Measurements from ENCODE around the gene TRIM8. TPM values are rescaled to one million over a fixed set of nuclear protein-coding genes. Genes with fewer than 3 reads are reported as not detected.

TRIM8 gene
- total RNA-seq, 1 donor from 2014 or later: 81.6 TPM

- Mint-ChIP-seq H3K27me3 (no peaks in the 10 kb centered on the region), H3K9me3 (no peaks in the 10 kb centered on the region), H3K27ac (peak overlapping the region; percentile 96), H3K36me3 (no peaks in the 10 kb centered on the region), H3K4me3 (peak overlapping the region; percentile 96), H3K4me1 (ENCODE audit: unreplicated experiment) (peaks cover 24% of the 10 kb centered on the region)
- TF ChIP-seq, protein P1, sequence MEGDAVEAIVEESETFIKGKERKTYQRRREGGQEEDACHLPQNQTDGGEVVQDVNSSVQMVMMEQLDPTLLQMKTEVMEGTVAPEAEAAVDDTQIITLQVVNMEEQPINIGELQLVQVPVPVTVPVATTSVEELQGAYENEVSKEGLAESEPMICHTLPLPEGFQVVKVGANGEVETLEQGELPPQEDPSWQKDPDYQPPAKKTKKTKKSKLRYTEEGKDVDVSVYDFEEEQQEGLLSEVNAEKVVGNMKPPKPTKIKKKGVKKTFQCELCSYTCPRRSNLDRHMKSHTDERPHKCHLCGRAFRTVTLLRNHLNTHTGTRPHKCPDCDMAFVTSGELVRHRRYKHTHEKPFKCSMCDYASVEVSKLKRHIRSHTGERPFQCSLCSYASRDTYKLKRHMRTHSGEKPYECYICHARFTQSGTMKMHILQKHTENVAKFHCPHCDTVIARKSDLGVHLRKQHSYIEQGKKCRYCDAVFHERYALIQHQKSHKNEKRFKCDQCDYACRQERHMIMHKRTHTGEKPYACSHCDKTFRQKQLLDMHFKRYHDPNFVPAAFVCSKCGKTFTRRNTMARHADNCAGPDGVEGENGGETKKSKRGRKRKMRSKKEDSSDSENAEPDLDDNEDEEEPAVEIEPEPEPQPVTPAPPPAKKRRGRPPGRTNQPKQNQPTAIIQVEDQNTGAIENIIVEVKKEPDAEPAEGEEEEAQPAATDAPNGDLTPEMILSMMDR (conservative IDR thresholded peaks at IDR 0.05): no peak
- DNase-seq (ENCODE audit: extremely low spot score, unreplicated experiment): no peak
Observed at GRCh38 chr10:102642736-102643335, 1.4 kb upstream of the TRIM8 start.

GRCh38 chr10:102643336-102644065, 778 bp upstream of the TRIM8 start:
- H3K4me3 Mint-ChIP-seq: peak overlapping the region; percentile 96
- DNase-seq (ENCODE audit: extremely low spot score, unreplicated experiment): no peak
- peaks cover 24% of the 10 kb centered on the region for H3K4me1 Mint-ChIP-seq (ENCODE audit: unreplicated experiment)
- H3K36me3 Mint-ChIP-seq: no peaks in the 10 kb centered on the region
- peak overlapping the region; percentile 96 for H3K27ac Mint-ChIP-seq
- H3K9me3 Mint-ChIP-seq: no peaks in the 10 kb centered on the region
- TF ChIP-seq, protein P1 (conservative IDR thresholded peaks at IDR 0.05): no peak
- H3K27me3 Mint-ChIP-seq: no peaks in the 10 kb centered on the region

GRCh38 chr10:102644646-102645387, 538 bp downstream of the TRIM8 start:
- TF ChIP-seq, protein P1 (conservative IDR thresholded peaks at IDR 0.05): peak; percentile 66
- Mint-ChIP-seq H3K27me3 (no peaks in the 10 kb centered on the region), H3K36me3 (no peaks in the 10 kb centered on the region), H3K4me3 (peak overlapping the region; percentile 100), H3K4me1 (ENCODE audit: unreplicated experiment) (peaks cover 26% of the 10 kb centered on the region), H3K9me3 (no peaks in the 10 kb centered on the region), H3K27ac (peak overlapping the region; percentile 98)
- peak; percentile 85 for DNase-seq (ENCODE audit: extremely low spot score, unreplicated experiment)

DNA sequence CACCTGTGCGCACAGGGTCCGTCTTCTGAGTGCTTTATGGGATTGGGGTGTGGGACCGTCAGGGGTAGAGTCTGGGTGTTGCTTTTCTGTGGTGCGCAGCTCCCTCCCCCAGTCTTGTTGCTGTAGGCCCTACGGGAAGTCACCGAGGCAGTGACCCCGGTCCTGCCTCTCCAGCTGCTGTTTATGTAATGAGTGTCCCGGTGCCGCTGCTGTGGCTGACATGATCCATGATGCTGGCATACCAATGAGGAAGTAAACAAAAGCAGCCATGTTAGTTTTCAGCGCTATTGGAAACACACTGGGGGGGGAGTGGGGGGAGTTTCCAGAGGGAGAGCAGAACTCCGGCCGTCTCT, 1.1 kb downstream of the TRIM8 start:
- DNase-seq (ENCODE audit: extremely low spot score, unreplicated experiment): no peak
- H3K27ac Mint-ChIP-seq: peak overlapping the region; percentile 98
- H3K4me1 Mint-ChIP-seq (ENCODE audit: unreplicated experiment): peaks cover 26% of the 10 kb centered on the region
- no peaks in the 10 kb centered on the region for H3K27me3 Mint-ChIP-seq
- H3K9me3 Mint-ChIP-seq: no peaks in the 10 kb centered on the region
- no peaks in the 10 kb centered on the region for H3K36me3 Mint-ChIP-seq
- H3K4me3 Mint-ChIP-seq: peak overlapping the region; percentile 100
- TF ChIP-seq, protein P1 (conservative IDR thresholded peaks at IDR 0.05): no peak

- H3K27me3 Mint-ChIP-seq: no peaks in the 10 kb centered on the region
- H3K9me3 Mint-ChIP-seq: no peaks in the 10 kb centered on the region
- peak overlapping the region; percentile 100 for H3K4me3 Mint-ChIP-seq
- TF ChIP-seq, protein P1 (conservative IDR thresholded peaks at IDR 0.05): no peak
- peak overlapping the region; percentile 98 for H3K27ac Mint-ChIP-seq
- H3K36me3 Mint-ChIP-seq: no peaks in the 10 kb centered on the region
- peaks cover 26% of the 10 kb centered on the region for H3K4me1 Mint-ChIP-seq (ENCODE audit: unreplicated experiment)
- DNase-seq (ENCODE audit: extremely low spot score, unreplicated experiment): no peak
Observed at GRCh38 chr10:102645741-102646609, 1.7 kb downstream of the TRIM8 start.

Measured in type B pancreatic cell (in vitro differentiated cells).